ENCODE results near the gene SGK2. TPM values are rescaled to one million over a fixed set of nuclear protein-coding genes. Genes with fewer than 3 reads are reported as not detected.

The SGK2 gene
- total RNA-seq, 1 donor from 2014 or later = 2.8 TPM

GRCh38 chr20:43631598-43631997 is 72.8 kb downstream of the SGK2 start:
- no peaks in the 10 kb centered on the region for H3K9me3 ChIP-seq (ENCODE audit: low read depth)

More at GRCh38 chr20:43631598-43631997, 72.8 kb downstream of the SGK2 start:
- no peaks in the 10 kb centered on the region for H3K4me1 ChIP-seq
- TF ChIP-seq EZH2 (IDR thresholded peaks at IDR 0.05) (no peak), EZH2phosphoT487 (IDR thresholded peaks at IDR 0.05) (no peak)
- TF ChIP-seq, protein P1, sequence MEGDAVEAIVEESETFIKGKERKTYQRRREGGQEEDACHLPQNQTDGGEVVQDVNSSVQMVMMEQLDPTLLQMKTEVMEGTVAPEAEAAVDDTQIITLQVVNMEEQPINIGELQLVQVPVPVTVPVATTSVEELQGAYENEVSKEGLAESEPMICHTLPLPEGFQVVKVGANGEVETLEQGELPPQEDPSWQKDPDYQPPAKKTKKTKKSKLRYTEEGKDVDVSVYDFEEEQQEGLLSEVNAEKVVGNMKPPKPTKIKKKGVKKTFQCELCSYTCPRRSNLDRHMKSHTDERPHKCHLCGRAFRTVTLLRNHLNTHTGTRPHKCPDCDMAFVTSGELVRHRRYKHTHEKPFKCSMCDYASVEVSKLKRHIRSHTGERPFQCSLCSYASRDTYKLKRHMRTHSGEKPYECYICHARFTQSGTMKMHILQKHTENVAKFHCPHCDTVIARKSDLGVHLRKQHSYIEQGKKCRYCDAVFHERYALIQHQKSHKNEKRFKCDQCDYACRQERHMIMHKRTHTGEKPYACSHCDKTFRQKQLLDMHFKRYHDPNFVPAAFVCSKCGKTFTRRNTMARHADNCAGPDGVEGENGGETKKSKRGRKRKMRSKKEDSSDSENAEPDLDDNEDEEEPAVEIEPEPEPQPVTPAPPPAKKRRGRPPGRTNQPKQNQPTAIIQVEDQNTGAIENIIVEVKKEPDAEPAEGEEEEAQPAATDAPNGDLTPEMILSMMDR (IDR thresholded peaks at IDR 0.05) = no peak
- Mint-ChIP-seq H3K9me3 (no peaks in the 10 kb centered on the region), H3K27me3 (ENCODE audit: insufficient read depth, low read depth) (no peaks in the 10 kb centered on the region), H3K36me3 (peaks cover 33% of the 10 kb centered on the region), H3K4me1 (no peaks in the 10 kb centered on the region), H3K27ac (no peak overlapping the region), H3K4me3 (no peak overlapping the region)
- H3K79me2 ChIP-seq (ENCODE audit: low read depth) = no peaks in the 10 kb centered on the region
- no peaks in the 10 kb centered on the region for H3K36me3 ChIP-seq
- no peaks in the 10 kb centered on the region for H3F3A ChIP-seq (ENCODE audit: low read depth)
- DNase-seq (ENCODE audit: low spot score) = no peak
- no peak overlapping the region for H3K27ac ChIP-seq
- no peak overlapping the region for H3K4me3 ChIP-seq
- no peak overlapping the region for H2AFZ ChIP-seq (replicated peaks)
- no peaks in the 10 kb centered on the region for H4K20me1 ChIP-seq (ENCODE audit: low read depth)
- H3K4me2 ChIP-seq = no peak overlapping the region
- H3K27me3 ChIP-seq = no peaks in the 10 kb centered on the region
- no peak overlapping the region for H3K9ac ChIP-seq

Other genes with a start within 250 kb of the SGK2 start
- 79.6 and 86.1 TPM in 2 replicates for gene SRSF6, start 101.1 kb upstream of the SGK2 start, total RNA-seq (ENCODE audit: low replicate concordance)
- 27.6 and 51.4 TPM in 2 replicates for gene L3MBTL1, start 51.3 kb upstream of the SGK2 start, total RNA-seq (ENCODE audit: low replicate concordance)
- gene IFT52, start 31.9 kb downstream of the SGK2 start, total RNA-seq (ENCODE audit: low replicate concordance) = 69.8 and 87.9 TPM in 2 replicates
- gene MYBL2, start 108.1 kb downstream of the SGK2 start, total RNA-seq (ENCODE audit: low replicate concordance) = 28.8 and 62.5 TPM in 2 replicates
- gene GTSF1L, start 168.0 kb downstream of the SGK2 start, total RNA-seq (ENCODE audit: low replicate concordance) = not detected in 2 replicates